ENCODE measurements around the gene CADM2.
"Not testable (repeated sequence)": the region's sequence is repeated elsewhere in the genome, so short reads cannot be mapped to it uniquely, and the experiment has no call there.

Gene CADM2

DNA sequence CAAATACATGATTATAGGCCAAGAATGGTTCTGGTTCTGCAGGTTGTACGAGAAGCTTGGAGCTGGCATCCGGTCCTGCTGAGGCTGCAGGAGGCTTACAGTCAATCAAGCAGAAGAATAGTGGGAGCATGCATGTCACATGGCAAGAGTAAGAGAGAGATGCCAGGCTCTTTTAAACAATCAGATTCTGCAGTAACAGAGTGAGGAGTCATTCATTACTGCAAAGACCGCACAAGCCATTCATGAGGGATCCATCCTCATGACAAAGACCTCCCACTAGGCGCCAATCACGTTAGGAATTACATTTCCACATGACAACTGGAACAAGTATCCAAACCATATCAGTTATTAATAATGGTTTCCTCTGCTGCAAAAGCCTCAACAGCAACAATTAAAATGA is 536.8 kb downstream of the CADM2 start:
- no peak for DNase-seq

DNA sequence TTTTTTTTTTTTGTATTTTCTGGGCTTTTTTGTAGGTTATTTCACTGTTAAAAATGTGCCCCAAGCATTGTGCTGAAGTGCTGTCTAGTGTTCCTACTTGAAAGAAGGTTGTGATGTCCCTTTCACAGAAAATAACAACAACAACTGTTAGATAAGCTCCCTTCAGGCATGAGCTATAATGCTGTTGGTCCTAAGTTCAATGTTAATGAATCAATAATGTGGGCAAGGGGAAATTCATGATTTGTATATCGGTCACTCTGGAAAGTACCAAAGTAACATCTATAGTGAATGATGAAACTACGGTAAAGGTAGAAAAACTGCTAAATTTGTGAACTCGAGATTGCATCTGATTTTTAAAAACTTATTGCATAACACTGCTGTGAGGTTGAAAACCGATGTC is 539.4 kb downstream of the CADM2 start:
- no peak for DNase-seq

DNA sequence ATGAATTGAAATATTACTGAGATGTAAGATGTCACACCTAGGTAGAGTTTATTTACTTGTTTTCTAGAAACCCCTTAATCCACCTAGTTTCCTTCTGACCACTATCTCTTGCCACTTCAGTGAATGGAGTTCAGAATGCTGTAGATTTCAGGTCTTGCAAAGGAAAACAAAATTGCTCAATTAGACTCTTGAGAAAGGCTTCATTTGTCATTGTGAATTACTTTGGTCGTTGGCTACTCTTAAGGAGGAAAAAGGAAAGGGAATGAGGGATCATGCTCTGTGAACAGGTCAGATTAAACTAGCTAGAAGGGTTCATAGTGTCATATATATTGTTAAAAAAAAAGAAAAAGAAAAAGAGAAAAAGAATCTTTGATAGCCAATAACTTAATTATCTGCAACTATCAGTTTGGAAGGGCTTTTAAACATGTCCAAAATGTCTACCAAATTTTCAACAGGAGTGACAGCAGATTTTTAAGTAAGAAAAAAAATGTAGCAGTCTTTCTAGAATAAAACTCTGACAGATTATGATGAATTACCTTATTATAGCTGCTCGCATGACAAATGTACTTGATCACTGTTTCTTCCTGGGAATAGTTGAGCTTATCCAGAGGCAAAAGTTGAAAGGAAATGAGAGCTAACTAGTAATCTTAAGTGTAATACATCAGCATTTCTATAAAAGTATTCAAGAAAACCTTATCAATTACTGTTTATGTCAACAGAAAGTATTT is 543.5 kb downstream of the CADM2 start:
- DNase-seq = no peak

DNA sequence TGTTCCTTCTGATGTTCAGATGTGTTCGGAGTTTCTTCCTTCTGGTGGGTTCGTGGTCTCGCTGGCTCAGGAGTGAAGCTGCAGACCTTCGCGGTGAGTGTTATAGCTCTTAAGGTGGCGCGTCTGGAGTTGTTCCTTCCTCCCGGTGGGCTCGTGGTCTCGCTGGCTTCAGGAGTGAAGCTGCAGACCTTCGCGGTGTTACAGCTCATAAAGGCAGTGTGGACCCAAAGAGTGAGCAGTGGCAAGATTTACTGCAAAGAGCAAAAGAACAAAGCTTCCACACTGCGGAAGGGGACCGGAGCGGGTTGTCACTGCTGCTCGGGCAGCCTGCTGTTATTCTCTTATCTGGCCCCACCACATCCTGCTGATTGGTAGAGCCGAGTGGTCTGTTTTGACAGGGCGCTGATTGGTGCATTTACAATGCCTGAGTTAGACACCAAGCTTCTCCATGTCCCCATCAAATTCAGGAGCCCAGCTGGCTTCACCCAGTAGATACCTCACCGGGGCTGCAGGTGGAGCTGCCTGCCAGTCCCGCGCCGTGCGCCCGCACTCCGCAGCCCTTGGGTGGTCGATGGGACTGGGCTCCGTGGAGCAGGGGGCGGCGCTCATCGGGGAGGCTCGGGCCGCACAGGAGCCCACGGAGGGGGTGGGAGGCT is 545.5 kb downstream of the CADM2 start:
- DNase-seq = not testable (repeated sequence)

- not testable (repeated sequence) for DNase-seq
These were observed 546.2 kb downstream of the CADM2 start for GRCh38 chr3:85504785-85505511.

DNA sequence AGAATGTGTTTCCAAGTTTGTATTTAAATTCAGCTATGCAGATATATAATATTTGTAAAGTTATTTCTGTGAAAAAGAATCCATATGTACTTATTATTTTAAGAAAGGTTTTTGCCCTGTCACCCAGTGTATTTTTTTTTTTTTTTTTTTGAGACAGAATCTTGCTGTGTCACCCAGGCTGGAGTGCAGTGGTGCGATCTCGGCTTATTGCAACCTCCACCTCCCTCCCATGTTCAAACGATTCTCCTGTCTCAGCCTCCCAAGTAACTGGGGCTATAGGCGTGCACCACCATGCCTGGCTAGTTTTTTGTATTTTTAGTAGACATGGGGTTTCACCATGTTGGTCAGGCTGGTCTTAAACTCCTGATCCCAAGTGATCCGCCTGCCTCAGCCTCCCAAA is 548.3 kb downstream of the CADM2 start:
- not testable (repeated sequence) for DNase-seq

- DNase-seq = no peak
These were observed 549.9 kb downstream of the CADM2 start for GRCh38 chr3:85508659-85509058.

- DNase-seq = no peak
These were observed 557.4 kb downstream of the CADM2 start for GRCh38 chr3:85516146-85516545.

DNA sequence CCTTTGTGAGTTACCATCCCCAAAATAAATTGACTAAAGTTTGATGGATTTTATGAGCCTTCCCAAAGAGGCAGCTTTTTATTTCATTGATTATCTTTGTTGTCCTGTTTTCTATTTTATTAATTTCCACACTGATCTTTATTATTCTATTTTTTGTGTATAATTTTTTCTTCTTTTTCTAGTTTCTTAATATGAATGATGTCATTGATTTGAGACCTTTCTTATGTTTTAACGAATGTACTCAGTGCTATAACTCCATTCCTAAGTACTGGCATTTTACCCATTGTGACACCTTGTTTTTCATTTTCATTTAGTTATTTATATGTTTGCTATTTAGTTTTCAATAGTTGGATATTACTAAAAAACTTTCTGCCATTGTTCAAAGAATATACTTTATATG is 565.3 kb downstream of the CADM2 start:
- no peak for DNase-seq

GRCh38 chr3:85525264-85525663 is 566.5 kb downstream of the CADM2 start:
- DNase-seq = no peak

DNA sequence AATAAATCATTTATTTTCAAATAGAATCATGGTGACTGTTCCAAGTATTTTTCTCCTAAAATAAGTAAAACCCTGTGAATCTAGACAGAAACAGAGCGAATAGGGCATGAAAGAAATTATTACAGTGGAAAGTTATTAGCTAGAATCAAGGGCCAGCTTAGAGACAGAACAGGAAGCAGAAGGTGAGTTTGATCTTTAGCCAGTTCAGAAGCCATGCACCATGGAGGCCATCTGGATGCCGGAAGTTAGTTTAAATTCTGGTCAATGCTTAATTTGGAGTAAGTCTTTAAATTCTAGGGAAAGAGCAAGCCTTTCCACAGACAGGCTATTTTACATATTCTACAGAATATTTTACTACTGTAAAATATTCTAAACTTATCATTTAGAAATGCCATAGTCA is 574.8 kb downstream of the CADM2 start:
- DNase-seq = no peak

DNA sequence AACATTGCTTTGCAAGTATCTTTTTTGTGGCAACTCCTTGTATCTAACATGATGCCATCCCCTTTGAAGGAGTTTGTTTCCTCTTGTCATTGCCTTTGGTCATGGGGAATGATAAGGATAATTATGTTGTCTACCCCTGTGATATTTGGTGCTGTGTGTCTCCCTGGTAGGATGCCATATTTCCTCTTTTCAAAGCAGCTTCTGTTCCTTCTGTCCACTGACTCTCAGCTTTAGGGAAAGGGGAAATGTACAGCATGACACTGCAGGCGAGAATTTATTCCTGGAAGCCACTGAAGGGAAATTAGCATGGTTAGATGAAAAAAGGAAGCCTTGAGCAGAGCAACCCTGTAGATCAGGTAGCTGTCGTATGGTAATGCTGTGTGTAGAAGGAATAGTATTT is 576.7 kb downstream of the CADM2 start:
- DNase-seq = no peak

GRCh38 chr3:85539232-85539631 is 580.4 kb downstream of the CADM2 start:
- no peak for DNase-seq

GRCh38 chr3:85554153-85554552 is 595.4 kb downstream of the CADM2 start:
- DNase-seq = no peak

GRCh38 chr3:85560088-85560785 is 601.4 kb downstream of the CADM2 start:
- no peak for DNase-seq

- DNase-seq = no peak
These were observed 608.4 kb downstream of the CADM2 start for GRCh38 chr3:85567071-85567676.

DNA sequence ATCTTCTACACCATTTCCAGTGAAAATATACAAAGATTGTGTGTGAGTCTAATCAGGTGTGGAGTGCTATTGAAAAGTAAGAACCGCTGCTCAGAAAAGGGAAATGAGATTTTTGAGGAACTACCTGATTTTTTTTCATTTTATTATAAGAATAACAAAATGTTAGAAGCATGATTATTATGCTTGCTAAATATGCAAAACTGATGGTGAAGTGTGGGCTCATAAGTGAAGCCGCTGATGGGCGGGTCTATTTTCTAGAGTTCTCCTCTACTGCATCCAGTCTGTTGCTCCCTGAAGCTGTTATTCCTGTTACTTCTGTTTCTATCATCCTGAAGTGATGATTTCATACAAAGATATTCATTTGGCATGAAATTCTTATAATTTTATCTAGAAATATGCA is 612.0 kb downstream of the CADM2 start:
- DNase-seq = no peak

- DNase-seq = no peak
These were observed 613.0 kb downstream of the CADM2 start for GRCh38 chr3:85571835-85572234.

- DNase-seq = no peak
These were observed 613.6 kb downstream of the CADM2 start for GRCh38 chr3:85572426-85572825.

GRCh38 chr3:85572978-85573377 is 614.2 kb downstream of the CADM2 start:
- DNase-seq = no peak

- DNase-seq = no peak
These were observed 615.4 kb downstream of the CADM2 start for GRCh38 chr3:85574006-85574705.

- DNase-seq = no peak
These were observed 617.4 kb downstream of the CADM2 start for GRCh38 chr3:85576091-85576690.

All from activated CD4-positive, CD25-positive, alpha-beta regulatory T cell (primary cell).